Thyroid gland (tissue), 4 donors: Measurements from ENCODE around the gene TRPT1. TPM values are rescaled to one million over a fixed set of nuclear protein-coding genes. Genes with fewer than 3 reads are reported as not detected.

Experiments used
- DNase-seq, 2 donors: peaks; one replicate each; pipeline ENCODE4 v3.0.0-alpha.2; 2019
- H3K27ac ChIP-seq, 3 donors: fragments of 200-600 bp; sonication (generic); 1 replicate in 2 of 3; 2 replicates in 1 of 3; pipeline ENCODE4 v1.5.1; 2016 to 2019; ENCODE audit warnings: mild to moderate bottlenecking in 1 of 3, moderate library complexity in 1 of 3
- H3K27me3 ChIP-seq: fragments of 200-600 bp; sonication (generic); one replicate; pipeline ENCODE4 v1.5.1; 2019
- H3K36me3 ChIP-seq, 2 donors: fragments of 200-600 bp; sonication (generic); one replicate each; pipeline ENCODE4 v1.5.1; 2016 to 2019
- H3K4me1 ChIP-seq, 2 donors: fragments of 200-600 bp; sonication (generic); one replicate each; pipeline ENCODE4 v1.5.1; 2017 to 2019
- H3K4me3 ChIP-seq, 3 donors: fragments of 200-600 bp; sonication (generic); replicated peaks in 1 of 3; 1 replicate in 2 of 3; 2 replicates in 1 of 3; pipeline ENCODE4 v1.5.1; 2016; ENCODE audit warnings: mild to moderate bottlenecking in 1 of 3
- H3K9me3 ChIP-seq: fragments of 200-600 bp; sonication (generic); one replicate; pipeline ENCODE4 v1.5.1; 2017
- POLR2A ChIP-seq, 2 donors: fragments of 450-650 bp; IDR thresholded peaks; one replicate each; pipeline ENCODE4 v1.6.1; 2017; ENCODE audit warnings: antibody characterized with exemption in 2 of 2, mild to moderate bottlenecking in 2 of 2, moderate library complexity in 1 of 2
- WGBS, 2 donors: methylation state at CpG; one replicate each; pipeline ENCODE4 v1.1.5; 2017; 5-methylcytosine and 5-hydroxymethylcytosine counted together
- intact Hi-C: fragments of 100-400 bp; cut with DNase I; formaldehyde crosslinking; loops from one replicate; pipeline ENCODE4 v1.15.1; 2023
- total RNA-seq, 4 donors: library from RNA; depleted of rRNA; stranded (reverse); fragments of >200 nt; gene quantifications; one replicate each; pipeline ENCODE4 v1.2.3, GENCODE V29; 2016
- TF ChIP-seq, protein P1 (sequence below), 6 experiments: fragments of 200-600 bp in 3 of 6; fragments of 450-650 bp in 3 of 6; sonication (generic) in 3 of 6; IDR thresholded peaks; one replicate each; pipeline ENCODE4 v1.5.1; 2016 to 2019; ENCODE audit warnings: antibody characterized with exemption in 6 of 6, mild to moderate bottlenecking in 2 of 6, inconsistent platforms in 1 of 6, moderate library complexity in 1 of 6

Gene TRPT1
- total RNA-seq, 4 donors from 2014 or later, result 50.5 to 90.8 (median 65.9) TPM

DNA sequence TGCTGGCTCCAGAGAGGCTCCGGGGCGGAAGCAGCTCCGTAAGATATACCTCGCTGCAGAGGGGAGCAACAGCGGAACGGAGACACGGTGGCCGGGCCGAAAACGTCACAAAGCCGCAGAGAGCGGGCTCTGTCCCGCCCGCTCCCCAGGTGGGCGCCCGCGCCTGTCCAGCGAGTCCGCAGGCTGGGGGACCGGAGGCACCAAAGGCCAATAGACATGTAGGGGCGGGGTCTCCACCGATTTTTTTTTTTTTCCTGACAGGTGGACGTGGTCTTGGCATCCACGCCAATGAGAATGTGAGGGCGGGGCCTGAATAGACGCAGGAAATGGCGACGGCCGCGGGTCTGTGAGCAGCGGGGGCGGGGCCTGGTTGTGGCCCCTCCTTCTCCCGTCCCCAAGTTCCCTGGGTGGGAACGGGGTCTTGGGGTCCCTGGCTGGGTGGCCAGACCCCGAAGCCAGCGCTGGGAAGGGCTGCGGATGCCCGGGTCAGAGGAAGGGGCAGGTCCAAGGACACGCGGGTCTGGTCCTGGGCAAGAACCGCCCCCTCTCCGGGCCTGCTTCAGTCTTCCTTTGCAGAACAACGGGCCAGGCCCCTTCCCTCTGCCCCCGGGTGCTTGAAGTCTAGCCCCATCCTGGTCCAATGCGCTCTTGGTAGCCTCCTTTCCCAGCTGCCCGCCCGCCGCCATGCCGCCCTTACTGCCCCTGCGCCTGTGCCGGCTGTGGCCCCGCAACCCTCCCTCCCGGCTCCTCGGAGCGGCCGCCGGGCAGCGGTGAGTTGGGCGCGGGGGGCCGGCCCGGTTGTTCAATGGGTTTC lies 4.4 kb upstream of the TRPT1 start, which contains the start of gene DNAJC4:
TSS of gene DNAJC4 (plus strand) at position 378 of the 814 bp plus-strand sequence. CDS start at position 685, 307 bp downstream.
- no peaks in the 10 kb centered on the region for H3K27me3 ChIP-seq
- TF ChIP-seq, protein P1, sequence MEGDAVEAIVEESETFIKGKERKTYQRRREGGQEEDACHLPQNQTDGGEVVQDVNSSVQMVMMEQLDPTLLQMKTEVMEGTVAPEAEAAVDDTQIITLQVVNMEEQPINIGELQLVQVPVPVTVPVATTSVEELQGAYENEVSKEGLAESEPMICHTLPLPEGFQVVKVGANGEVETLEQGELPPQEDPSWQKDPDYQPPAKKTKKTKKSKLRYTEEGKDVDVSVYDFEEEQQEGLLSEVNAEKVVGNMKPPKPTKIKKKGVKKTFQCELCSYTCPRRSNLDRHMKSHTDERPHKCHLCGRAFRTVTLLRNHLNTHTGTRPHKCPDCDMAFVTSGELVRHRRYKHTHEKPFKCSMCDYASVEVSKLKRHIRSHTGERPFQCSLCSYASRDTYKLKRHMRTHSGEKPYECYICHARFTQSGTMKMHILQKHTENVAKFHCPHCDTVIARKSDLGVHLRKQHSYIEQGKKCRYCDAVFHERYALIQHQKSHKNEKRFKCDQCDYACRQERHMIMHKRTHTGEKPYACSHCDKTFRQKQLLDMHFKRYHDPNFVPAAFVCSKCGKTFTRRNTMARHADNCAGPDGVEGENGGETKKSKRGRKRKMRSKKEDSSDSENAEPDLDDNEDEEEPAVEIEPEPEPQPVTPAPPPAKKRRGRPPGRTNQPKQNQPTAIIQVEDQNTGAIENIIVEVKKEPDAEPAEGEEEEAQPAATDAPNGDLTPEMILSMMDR (IDR thresholded peaks at IDR 0.05), result no peak
- peak in 1 of 2 donors; percentile 75 for TF ChIP-seq POLR2A (IDR thresholded peaks at IDR 0.05)
- H3K4me1 ChIP-seq, result peaks cover 45 to 64% of the 10 kb centered on the region in 2 donors
- H3K36me3 ChIP-seq, result no peaks in the 10 kb centered on the region
- DNase-seq, result peak; percentile 96 to 97
- H3K9me3 ChIP-seq, result no peaks in the 10 kb centered on the region
- intact Hi-C loops, result no loop called here
- 1% methylated on average over 28 to 33 of the region's 62 CpGs for WGBS, 2 donors
- peak within 1 kb of the TSS; percentile 54 to 83 (median 74) for H3K4me3 ChIP-seq
- peak within 1 kb of the TSS; percentile 72 to 90 (median 79) for H3K27ac ChIP-seq

GRCh38 chr11:64229744-64230170 lies 3.8 kb upstream of the TRPT1 start:
- no peaks in the 10 kb centered on the region for H3K27me3 ChIP-seq
- H3K4me1 ChIP-seq, result peaks cover 47 to 65% of the 10 kb centered on the region in 2 donors
- peak overlapping the region in 1 of 3 donors; percentile 54 for H3K4me3 ChIP-seq
- no peak for DNase-seq
- TF ChIP-seq POLR2A (IDR thresholded peaks at IDR 0.05), result no peak
- TF ChIP-seq, protein P1 (IDR thresholded peaks at IDR 0.05), result no peak
- no peaks in the 10 kb centered on the region for H3K9me3 ChIP-seq
- no peaks in the 10 kb centered on the region for H3K36me3 ChIP-seq
- H3K27ac ChIP-seq, result peak overlapping the region; percentile 72 to 90 (median 79)
- intact Hi-C loops, result no loop called here
- 26 to 40% methylated on average over 12 of the region's 13 CpGs for WGBS, 2 donors

- no peaks in the 10 kb centered on the region for H3K27me3 ChIP-seq
- intact Hi-C loops, result no loop called here
- H3K4me3 ChIP-seq, result no peak overlapping the region
- peak overlapping the region in 2 of 3 donors; percentile 72 to 90 for H3K27ac ChIP-seq
- TF ChIP-seq, protein P1 (IDR thresholded peaks at IDR 0.05), result no peak
- no peak for TF ChIP-seq POLR2A (IDR thresholded peaks at IDR 0.05)
- DNase-seq, result no peak
- no peaks in the 10 kb centered on the region for H3K36me3 ChIP-seq
- H3K4me1 ChIP-seq, result peaks cover 47 to 65% of the 10 kb centered on the region in 2 donors
- 90 to 93% methylated on average over 9 to 11 of the region's 12 CpGs for WGBS, 2 donors
- no peaks in the 10 kb centered on the region for H3K9me3 ChIP-seq
Observed at GRCh38 chr11:64229090-64229743, 3.2 kb upstream of the TRPT1 start.

DNA sequence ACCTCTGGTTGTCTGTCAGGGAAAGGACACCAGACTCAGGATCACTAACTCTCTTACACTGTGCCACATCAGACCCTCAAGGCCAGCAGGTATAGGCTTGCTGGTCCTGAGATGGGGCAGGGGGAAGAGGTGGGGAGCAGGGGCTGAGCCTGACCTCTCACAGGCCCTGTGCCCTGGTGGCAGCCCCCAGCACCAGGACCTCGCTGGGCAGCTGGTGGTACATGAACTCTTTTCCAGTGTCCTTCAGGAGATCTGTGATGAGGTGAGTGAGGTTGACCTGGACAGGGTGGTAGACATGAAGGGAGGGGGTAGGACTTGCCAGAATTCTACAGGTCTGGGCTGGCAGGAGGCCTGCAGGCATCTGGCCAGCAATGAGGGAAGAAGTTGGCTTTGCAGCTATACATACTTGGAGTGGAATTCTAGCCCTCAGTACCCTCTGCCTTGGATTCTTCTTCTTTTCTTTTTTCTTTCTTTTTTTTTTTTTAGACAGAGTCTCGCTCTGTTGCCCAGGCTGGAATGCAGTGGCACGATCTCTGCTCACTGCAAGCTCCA lies 1.5 kb upstream of the TRPT1 start:
- Histone ChIP-seq H3K27ac (peak overlapping the region; percentile 68 to 92 (median 87)), H3K36me3 (no peaks in the 10 kb centered on the region), H3K4me3 (no peak overlapping the region), H3K27me3 (no peaks in the 10 kb centered on the region), H3K4me1 (peaks cover 37 to 49% of the 10 kb centered on the region in 2 donors), H3K9me3 (no peaks in the 10 kb centered on the region)
- intact Hi-C loops, result no loop called here
- no peak for DNase-seq
- TF ChIP-seq, protein P1 (IDR thresholded peaks at IDR 0.05), result no peak
- no peak for TF ChIP-seq POLR2A (IDR thresholded peaks at IDR 0.05)
- 63 to 70% methylated on average over 3 of the region's 3 CpGs for WGBS, 2 donors
